Esophagus squamous epithelium (tissue), 4 donors: ENCODE data around the gene AUTS2.

Source experiments
- CTCF ChIP-seq, 6 experiments: fragments of 450-650 bp in 4 of 6; fragments of 200-600 bp in 2 of 6; sonication (generic) in 2 of 6; IDR thresholded peaks; one replicate each; pipeline ENCODE4 v1.5.1; 2016 to 2019; ENCODE audit warnings: antibody characterized with exemption in 6 of 6, mild to moderate bottlenecking in 4 of 6, moderate library complexity in 4 of 6
- POLR2A ChIP-seq, 4 donors: fragments of 450-650 bp; IDR thresholded peaks; one replicate each; pipeline ENCODE4 v1.6.1; 2017; ENCODE audit warnings: antibody characterized with exemption in 4 of 4, mild to moderate bottlenecking in 4 of 4, moderate library complexity in 3 of 4

GRCh38 chr7:70383066-70383782 is 784.9 kb downstream of the AUTS2 start:
- TF ChIP-seq CTCF (IDR thresholded peaks at IDR 0.05): no peak
- TF ChIP-seq POLR2A (IDR thresholded peaks at IDR 0.05): no peak
